ENCODE data around the gene MAPKAPK2. TPM values are rescaled to one million over a fixed set of nuclear protein-coding genes. Genes with fewer than 3 reads are reported as not detected.
A peak's percentile ranks its signal among the peaks of the same experiment; 100 is the strongest.

Gene MAPKAPK2
- total RNA-seq, 1 donor: 31.0 TPM

DNA sequence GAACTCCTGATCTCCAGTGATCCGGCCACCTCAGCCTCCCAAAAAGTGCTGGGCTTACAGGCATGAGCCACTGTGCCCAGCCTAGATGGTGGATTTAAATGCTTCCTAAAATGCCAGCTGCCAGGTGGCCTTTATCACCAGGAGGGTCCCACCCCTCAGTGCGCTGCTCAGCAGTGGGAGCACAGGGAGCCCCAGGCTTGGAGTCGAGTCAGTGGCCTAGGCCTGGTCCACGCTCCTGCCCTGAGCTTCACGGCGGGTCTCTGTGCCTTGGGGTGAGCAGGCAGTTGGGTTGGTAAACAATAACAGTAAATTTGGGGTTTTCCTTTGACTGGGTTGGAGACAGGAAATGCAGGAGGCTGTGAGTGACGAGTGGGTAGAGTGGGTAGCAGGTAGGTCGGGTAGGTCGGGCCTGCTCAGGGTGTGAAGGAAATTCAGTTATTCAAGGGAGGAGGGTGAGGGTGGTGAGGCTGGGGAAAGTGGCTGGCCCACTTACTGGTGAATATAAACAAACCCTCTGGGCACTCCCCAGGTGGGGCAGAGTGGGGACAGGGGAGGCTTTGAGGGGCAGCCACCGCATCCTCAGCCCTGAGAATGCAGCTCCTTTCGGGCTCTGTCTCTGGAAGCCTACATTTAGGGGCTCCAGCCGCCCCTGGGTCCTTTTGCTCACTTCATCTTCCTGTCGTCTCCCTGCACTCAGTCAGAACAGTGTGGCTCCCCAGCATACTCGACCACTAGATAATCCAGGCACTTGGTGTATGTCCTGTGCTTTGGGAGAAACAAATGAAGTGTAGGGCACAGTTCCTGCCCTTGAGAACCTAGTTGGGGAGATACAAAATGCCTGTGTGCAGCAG, 52.4 kb downstream of the MAPKAPK2 start:
- no peak for DNase-seq (ENCODE audit: low read depth)
- TF ChIP-seq, protein P1, sequence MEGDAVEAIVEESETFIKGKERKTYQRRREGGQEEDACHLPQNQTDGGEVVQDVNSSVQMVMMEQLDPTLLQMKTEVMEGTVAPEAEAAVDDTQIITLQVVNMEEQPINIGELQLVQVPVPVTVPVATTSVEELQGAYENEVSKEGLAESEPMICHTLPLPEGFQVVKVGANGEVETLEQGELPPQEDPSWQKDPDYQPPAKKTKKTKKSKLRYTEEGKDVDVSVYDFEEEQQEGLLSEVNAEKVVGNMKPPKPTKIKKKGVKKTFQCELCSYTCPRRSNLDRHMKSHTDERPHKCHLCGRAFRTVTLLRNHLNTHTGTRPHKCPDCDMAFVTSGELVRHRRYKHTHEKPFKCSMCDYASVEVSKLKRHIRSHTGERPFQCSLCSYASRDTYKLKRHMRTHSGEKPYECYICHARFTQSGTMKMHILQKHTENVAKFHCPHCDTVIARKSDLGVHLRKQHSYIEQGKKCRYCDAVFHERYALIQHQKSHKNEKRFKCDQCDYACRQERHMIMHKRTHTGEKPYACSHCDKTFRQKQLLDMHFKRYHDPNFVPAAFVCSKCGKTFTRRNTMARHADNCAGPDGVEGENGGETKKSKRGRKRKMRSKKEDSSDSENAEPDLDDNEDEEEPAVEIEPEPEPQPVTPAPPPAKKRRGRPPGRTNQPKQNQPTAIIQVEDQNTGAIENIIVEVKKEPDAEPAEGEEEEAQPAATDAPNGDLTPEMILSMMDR (IDR thresholded peaks at IDR 0.05; ENCODE audit: insufficient read depth, low read length): no peak
- H3K4me3 ChIP-seq (ENCODE audit: low read depth, low read length): no peak overlapping the region

DNA sequence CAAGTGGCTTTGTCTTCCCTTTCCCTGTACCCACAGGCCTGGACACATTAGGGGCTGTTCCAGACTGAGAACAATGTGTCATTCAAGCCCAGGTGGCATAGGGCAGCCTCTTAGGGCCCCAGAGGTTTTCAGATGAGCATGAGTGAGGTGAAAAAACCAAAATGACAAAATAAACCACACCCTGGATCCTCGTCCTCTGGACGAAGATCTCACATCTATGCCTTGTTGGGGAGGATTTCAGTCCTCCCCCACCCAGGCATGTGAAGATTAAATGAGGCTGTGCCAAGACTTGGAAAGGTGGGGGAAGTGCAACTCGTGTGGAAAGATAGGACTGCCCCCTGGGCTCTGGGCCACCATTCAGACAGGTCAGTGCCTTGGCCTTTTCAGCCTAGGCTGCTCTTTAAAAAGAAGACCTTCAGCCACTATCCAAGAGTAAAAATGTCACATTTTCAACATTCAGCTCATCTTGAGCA, 53.1 kb downstream of the MAPKAPK2 start:
- TF ChIP-seq, protein P1 (IDR thresholded peaks at IDR 0.05; ENCODE audit: insufficient read depth, low read length): no peak
- H3K4me3 ChIP-seq (ENCODE audit: low read depth, low read length): no peak overlapping the region
- no peak for DNase-seq (ENCODE audit: low read depth)

DNA sequence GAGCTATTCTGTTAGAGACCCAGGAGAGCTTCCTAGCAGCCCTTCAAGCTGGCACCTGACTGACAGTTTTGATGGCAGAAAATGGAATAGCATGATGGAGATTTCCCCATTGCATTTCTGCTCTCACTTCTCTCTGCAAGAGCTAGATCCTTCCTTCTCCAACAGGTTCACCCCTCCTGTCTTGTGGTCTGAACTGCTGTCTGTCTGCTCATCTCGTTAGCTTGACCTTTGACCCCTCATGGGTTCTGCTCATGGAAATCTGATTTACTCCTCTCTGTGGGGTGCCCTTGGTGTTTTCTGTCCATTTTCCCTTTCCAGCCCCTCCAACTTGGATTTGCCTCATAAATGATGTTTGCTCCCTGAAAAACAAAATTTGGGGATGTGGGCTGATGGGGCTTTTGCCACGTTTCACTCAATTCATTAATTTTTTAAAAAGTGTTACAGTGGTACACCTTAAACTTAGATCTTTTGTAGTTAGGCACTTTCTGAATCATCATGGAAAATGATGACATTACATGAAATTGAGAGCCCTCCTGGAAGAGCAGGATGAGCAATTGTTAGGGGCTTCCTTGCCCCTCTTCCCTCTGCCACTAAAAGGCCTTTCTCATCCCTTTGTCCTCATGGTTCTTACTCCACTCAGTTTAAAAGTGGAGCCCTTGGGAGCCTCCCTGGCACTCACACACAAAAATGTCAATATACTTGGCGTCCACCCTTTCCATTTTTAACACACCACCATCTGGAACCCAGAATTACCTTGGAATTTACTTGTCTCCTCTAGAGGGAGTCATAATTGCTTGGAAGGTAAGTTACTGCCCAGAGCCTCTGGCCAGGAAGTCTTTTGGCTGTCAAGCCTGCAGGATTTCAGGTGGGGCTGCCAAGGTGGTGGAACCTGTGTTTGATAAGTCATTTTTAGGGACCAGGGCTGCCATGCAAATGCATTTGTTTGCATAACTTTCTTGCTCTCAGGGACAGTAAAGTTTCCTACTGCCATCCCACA, 54.0 kb downstream of the MAPKAPK2 start:
- peak; percentile 45 for DNase-seq (ENCODE audit: low read depth)
- TF ChIP-seq, protein P1 (IDR thresholded peaks at IDR 0.05; ENCODE audit: insufficient read depth, low read length): peak; percentile 48
- H3K4me3 ChIP-seq (ENCODE audit: low read depth, low read length): no peak overlapping the region

DNA sequence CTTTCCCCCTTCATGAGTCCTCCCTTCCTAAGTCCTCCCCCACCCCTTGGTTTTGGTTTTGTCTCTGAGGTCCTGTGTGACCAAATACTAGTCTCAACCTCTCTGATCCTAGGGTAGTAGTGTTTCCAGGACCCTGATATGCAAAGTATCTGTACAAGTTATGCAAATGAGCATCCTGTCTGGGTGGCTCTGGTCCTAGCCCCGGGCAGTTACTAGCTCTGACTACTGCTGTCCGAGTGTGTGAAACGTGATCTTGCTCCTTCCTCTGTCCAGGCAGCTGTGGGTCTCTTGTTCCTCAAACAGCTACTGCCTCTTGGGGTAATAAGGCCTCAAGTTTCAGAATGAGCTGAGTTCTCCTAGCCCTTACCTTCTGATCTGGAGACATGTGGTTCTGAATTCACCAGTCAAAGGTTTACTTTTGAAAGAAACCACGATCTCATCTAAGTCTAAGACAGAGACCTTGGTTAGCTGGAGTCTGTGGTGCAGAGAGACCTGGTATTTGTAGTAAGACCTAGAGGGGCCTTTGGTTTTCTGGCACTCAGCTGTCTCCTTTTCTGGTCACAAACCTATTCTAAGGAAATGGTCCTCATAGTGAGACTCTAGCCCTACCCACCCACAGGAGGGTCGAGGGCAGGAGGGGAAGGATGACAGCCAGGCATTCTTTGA, 54.8 kb downstream of the MAPKAPK2 start:
- DNase-seq (ENCODE audit: low read depth): no peak
- TF ChIP-seq, protein P1 (IDR thresholded peaks at IDR 0.05; ENCODE audit: insufficient read depth, low read length): no peak
- H3K4me3 ChIP-seq (ENCODE audit: low read depth, low read length): no peak overlapping the region

DNA sequence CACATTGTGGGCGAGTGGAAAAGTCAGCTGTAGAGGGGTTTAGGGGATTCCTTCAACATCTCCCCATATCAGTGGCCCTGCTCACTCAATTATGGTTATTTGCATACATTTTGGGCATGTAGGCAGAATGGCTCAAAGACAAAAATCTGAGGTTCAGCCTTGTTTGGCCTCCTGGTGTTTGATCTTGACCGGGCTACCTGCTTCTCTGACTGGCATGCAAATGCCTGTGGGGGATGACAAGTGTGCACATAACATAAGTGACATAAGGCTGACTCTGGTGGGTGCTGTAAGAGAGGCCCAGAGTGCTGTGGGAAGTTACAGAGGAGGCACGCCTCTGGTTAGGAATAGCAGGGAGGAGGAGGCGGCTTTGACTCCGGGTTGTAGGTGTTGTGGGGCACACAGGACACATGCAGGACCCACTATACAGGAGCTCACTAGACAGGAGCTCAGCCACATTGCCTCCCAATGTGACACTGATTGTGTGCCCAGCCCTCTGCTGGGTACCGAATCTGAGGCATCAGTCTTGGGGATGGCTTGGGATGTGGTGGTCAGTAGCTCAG, 56.5 kb downstream of the MAPKAPK2 start:
- TF ChIP-seq, protein P1 (IDR thresholded peaks at IDR 0.05; ENCODE audit: insufficient read depth, low read length): no peak
- H3K4me3 ChIP-seq (ENCODE audit: low read depth, low read length): no peak overlapping the region

More for the DNA sequence above, 56.5 kb downstream of the MAPKAPK2 start:
- DNase-seq (ENCODE audit: low read depth): no peak

All from fibroblast of the aortic adventitia (primary cell).